Activated CD4-positive, alpha-beta T cell treated with anti-CD3 and anti-CD28 coated beads, Interleukin-10, Interleukin-2, amounts not matched to agents 100 ng/mL and 50 ng/mL, durations not matched to agents 16 hours and 8 hours (primary cell): ENCODE results near the gene GOLGA6L9.
"Not testable (repeated sequence)": the region's sequence is repeated elsewhere in the genome, so short reads cannot be mapped to it uniquely, and the experiment has no call there.

ENCODE experiments used
- DNase-seq: peaks from one replicate; pipeline ENCODE4 v3.0.0-alpha.2; 2020

GOLGA6L9 gene

GRCh38 chr15:82429693-82430092, at the start of gene GOLGA6L9:
Gene GOLGA6L9, plus strand, starts transcription at chr15:82429816. Its CDS starts 264 bp downstream, at chr15:82430080.
- DNase-seq = not testable (repeated sequence)

- DNase-seq = not testable (repeated sequence)
Observed at GRCh38 chr15:82381330-82381955, 48.2 kb upstream of the GOLGA6L9 start.

GRCh38 chr15:82387209-82387608, 42.4 kb upstream of the GOLGA6L9 start:
- not testable (repeated sequence) for DNase-seq

- DNase-seq = not testable (repeated sequence)
Observed at GRCh38 chr15:82390152-82390551, 39.5 kb upstream of the GOLGA6L9 start.

GRCh38 chr15:82392077-82392476, 37.5 kb upstream of the GOLGA6L9 start:
- not testable (repeated sequence) for DNase-seq

- no peak for DNase-seq
Observed at GRCh38 chr15:82393671-82394070, 35.9 kb upstream of the GOLGA6L9 start.

GRCh38 chr15:82395788-82396187, 33.8 kb upstream of the GOLGA6L9 start:
- not testable (repeated sequence) for DNase-seq

- no peak for DNase-seq
Observed at GRCh38 chr15:82397817-82398216, 31.8 kb upstream of the GOLGA6L9 start.

- no peak for DNase-seq
Observed at GRCh38 chr15:82398785-82399184, 30.8 kb upstream of the GOLGA6L9 start.

GRCh38 chr15:82399366-82400103, 30.1 kb upstream of the GOLGA6L9 start:
- not testable (repeated sequence) for DNase-seq

GRCh38 chr15:82401918-82402317, 27.7 kb upstream of the GOLGA6L9 start:
- not testable (repeated sequence) for DNase-seq

GRCh38 chr15:82402341-82402740, 27.3 kb upstream of the GOLGA6L9 start:
- DNase-seq = not testable (repeated sequence)

- not testable (repeated sequence) for DNase-seq
Observed at GRCh38 chr15:82406211-82406610, 23.4 kb upstream of the GOLGA6L9 start.

- DNase-seq = not testable (repeated sequence)
Observed at GRCh38 chr15:82410306-82410705, 19.3 kb upstream of the GOLGA6L9 start.

- DNase-seq = not testable (repeated sequence)
Observed at GRCh38 chr15:82411595-82411994, 18.0 kb upstream of the GOLGA6L9 start.

- not testable (repeated sequence) for DNase-seq
Observed at GRCh38 chr15:82414525-82415191, 15.0 kb upstream of the GOLGA6L9 start.

- not testable (repeated sequence) for DNase-seq
Observed at GRCh38 chr15:82420516-82420915, 9.1 kb upstream of the GOLGA6L9 start.

GRCh38 chr15:82420966-82421365, 8.7 kb upstream of the GOLGA6L9 start:
- peak; percentile 21 for DNase-seq

- not testable (repeated sequence) for DNase-seq
Observed at GRCh38 chr15:82427117-82427516, 2.5 kb upstream of the GOLGA6L9 start.

GRCh38 chr15:82445420-82445819, 15.8 kb downstream of the GOLGA6L9 start:
- peak; percentile 28 for DNase-seq

GRCh38 chr15:82457336-82457735, 27.7 kb downstream of the GOLGA6L9 start:
- DNase-seq = not testable (repeated sequence)

- not testable (repeated sequence) for DNase-seq
Observed at GRCh38 chr15:82465629-82466028, 36.0 kb downstream of the GOLGA6L9 start.

- peak; percentile 12 for DNase-seq
Observed at GRCh38 chr15:82468205-82468604, 38.6 kb downstream of the GOLGA6L9 start.

GRCh38 chr15:82469381-82469780, 39.8 kb downstream of the GOLGA6L9 start:
- DNase-seq = not testable (repeated sequence)
